ENCODE measurements around the gene DVL1.

Gene DVL1

GRCh38 chr1:1297802-1298424 is 51.3 kb downstream of the DVL1 start:
- no peak for DNase-seq (ENCODE audit: low read depth)
- peaks cover 9% of the 10 kb centered on the region for H3K36me3 ChIP-seq (ENCODE audit: control insufficient read depth, insufficient read depth, low read length, severe bottlenecking)
- H3K9me3 ChIP-seq (ENCODE audit: control insufficient read depth, low read length) = no peaks in the 10 kb centered on the region
- no peak overlapping the region for H3K4me3 ChIP-seq (ENCODE audit: low read length)
- no peak overlapping the region for H3K9ac ChIP-seq (ENCODE audit: low read length)
- H3K27me3 ChIP-seq (replicated peaks; ENCODE audit: control insufficient read depth, insufficient read depth, low read length) = no peaks in the 10 kb centered on the region
- H3K4me1 ChIP-seq (ENCODE audit: control insufficient read depth, insufficient read depth, low read length) = no peaks in the 10 kb centered on the region

GRCh38 chr1:1296070-1297061 is 52.9 kb downstream of the DVL1 start:
- Histone ChIP-seq H3K36me3 (ENCODE audit: control insufficient read depth, insufficient read depth, low read length, severe bottlenecking) (peaks cover 9% of the 10 kb centered on the region), H3K4me1 (ENCODE audit: control insufficient read depth, insufficient read depth, low read length) (no peaks in the 10 kb centered on the region), H3K9ac (ENCODE audit: low read length) (no peak overlapping the region), H3K9me3 (ENCODE audit: control insufficient read depth, low read length) (no peaks in the 10 kb centered on the region), H3K27me3 (replicated peaks; ENCODE audit: control insufficient read depth, insufficient read depth, low read length) (no peaks in the 10 kb centered on the region), H3K4me3 (ENCODE audit: low read length) (no peak overlapping the region)
- no peak for DNase-seq (ENCODE audit: low read depth)

- Histone ChIP-seq H3K9me3 (ENCODE audit: control insufficient read depth, low read length) (no peaks in the 10 kb centered on the region), H3K4me3 (ENCODE audit: low read length) (no peak overlapping the region), H3K4me1 (ENCODE audit: control insufficient read depth, insufficient read depth, low read length) (no peaks in the 10 kb centered on the region), H3K9ac (ENCODE audit: low read length) (no peak overlapping the region), H3K36me3 (ENCODE audit: control insufficient read depth, insufficient read depth, low read length, severe bottlenecking) (peaks cover 9% of the 10 kb centered on the region), H3K27me3 (replicated peaks; ENCODE audit: control insufficient read depth, insufficient read depth, low read length) (peaks cover 3% of the 10 kb centered on the region)
- DNase-seq (ENCODE audit: low read depth) = no peak
These were observed 53.9 kb downstream of the DVL1 start for GRCh38 chr1:1295154-1295923.

GRCh38 chr1:1294250-1294890 is 54.8 kb downstream of the DVL1 start:
- H3K9me3 ChIP-seq (ENCODE audit: control insufficient read depth, low read length) = no peaks in the 10 kb centered on the region
- H3K36me3 ChIP-seq (ENCODE audit: control insufficient read depth, insufficient read depth, low read length, severe bottlenecking) = peaks cover 9% of the 10 kb centered on the region
- no peak overlapping the region for H3K9ac ChIP-seq (ENCODE audit: low read length)
- no peak overlapping the region for H3K4me3 ChIP-seq (ENCODE audit: low read length)
- H3K4me1 ChIP-seq (ENCODE audit: control insufficient read depth, insufficient read depth, low read length) = no peaks in the 10 kb centered on the region
- H3K27me3 ChIP-seq (replicated peaks; ENCODE audit: control insufficient read depth, insufficient read depth, low read length) = peaks cover 3% of the 10 kb centered on the region
- DNase-seq (ENCODE audit: low read depth) = no peak

- DNase-seq (ENCODE audit: low read depth) = no peak
These were observed 55.7 kb downstream of the DVL1 start for GRCh38 chr1:1293263-1294249.

GRCh38 chr1:1292851-1293250 is 56.4 kb downstream of the DVL1 start:
- H3K4me1 ChIP-seq (ENCODE audit: control insufficient read depth, insufficient read depth, low read length) = no peaks in the 10 kb centered on the region
- no peak for DNase-seq (ENCODE audit: low read depth)
- peaks cover 9% of the 10 kb centered on the region for H3K36me3 ChIP-seq (ENCODE audit: control insufficient read depth, insufficient read depth, low read length, severe bottlenecking)

More at GRCh38 chr1:1293263-1294249, 55.7 kb downstream of the DVL1 start:
- no peak overlapping the region for H3K4me3 ChIP-seq (ENCODE audit: low read length)
- H3K9ac ChIP-seq (ENCODE audit: low read length) = no peak overlapping the region
- no peaks in the 10 kb centered on the region for H3K4me1 ChIP-seq (ENCODE audit: control insufficient read depth, insufficient read depth, low read length)
- H3K36me3 ChIP-seq (ENCODE audit: control insufficient read depth, insufficient read depth, low read length, severe bottlenecking) = peaks cover 9% of the 10 kb centered on the region
- peaks cover 3% of the 10 kb centered on the region for H3K27me3 ChIP-seq (replicated peaks; ENCODE audit: control insufficient read depth, insufficient read depth, low read length)
- H3K9me3 ChIP-seq (ENCODE audit: control insufficient read depth, low read length) = no peaks in the 10 kb centered on the region

GRCh38 chr1:1292442-1292779 is 56.8 kb downstream of the DVL1 start:
- Histone ChIP-seq H3K9ac (ENCODE audit: low read length) (no peak overlapping the region), H3K4me3 (ENCODE audit: low read length) (no peak overlapping the region), H3K27me3 (replicated peaks; ENCODE audit: control insufficient read depth, insufficient read depth, low read length) (peaks cover 3% of the 10 kb centered on the region), H3K4me1 (ENCODE audit: control insufficient read depth, insufficient read depth, low read length) (no peaks in the 10 kb centered on the region), H3K36me3 (ENCODE audit: control insufficient read depth, insufficient read depth, low read length, severe bottlenecking) (peaks cover 7% of the 10 kb centered on the region), H3K9me3 (ENCODE audit: control insufficient read depth, low read length) (no peaks in the 10 kb centered on the region)
- DNase-seq (ENCODE audit: low read depth) = no peak

More at GRCh38 chr1:1292851-1293250, 56.4 kb downstream of the DVL1 start:
- Histone ChIP-seq H3K9ac (ENCODE audit: low read length) (no peak overlapping the region), H3K9me3 (ENCODE audit: control insufficient read depth, low read length) (no peaks in the 10 kb centered on the region), H3K4me3 (ENCODE audit: low read length) (no peak overlapping the region), H3K27me3 (replicated peaks; ENCODE audit: control insufficient read depth, insufficient read depth, low read length) (peaks cover 3% of the 10 kb centered on the region)

GRCh38 chr1:1291548-1292441 is 57.4 kb downstream of the DVL1 start:
- Histone ChIP-seq H3K36me3 (ENCODE audit: control insufficient read depth, insufficient read depth, low read length, severe bottlenecking) (peaks cover 7% of the 10 kb centered on the region), H3K9me3 (ENCODE audit: control insufficient read depth, low read length) (no peaks in the 10 kb centered on the region), H3K27me3 (replicated peaks; ENCODE audit: control insufficient read depth, insufficient read depth, low read length) (peaks cover 8% of the 10 kb centered on the region), H3K4me3 (ENCODE audit: low read length) (no peak overlapping the region), H3K4me1 (ENCODE audit: control insufficient read depth, insufficient read depth, low read length) (no peaks in the 10 kb centered on the region), H3K9ac (ENCODE audit: low read length) (no peak overlapping the region)
- peak; percentile 49 for DNase-seq (ENCODE audit: low read depth)

GRCh38 chr1:1291023-1291528 is 58.1 kb downstream of the DVL1 start:
- no peaks in the 10 kb centered on the region for H3K9me3 ChIP-seq (ENCODE audit: control insufficient read depth, low read length)
- H3K4me3 ChIP-seq (ENCODE audit: low read length) = no peak overlapping the region
- peaks cover 11% of the 10 kb centered on the region for H3K27me3 ChIP-seq (replicated peaks; ENCODE audit: control insufficient read depth, insufficient read depth, low read length)
- no peak overlapping the region for H3K9ac ChIP-seq (ENCODE audit: low read length)
- DNase-seq (ENCODE audit: low read depth) = no peak
- no peaks in the 10 kb centered on the region for H3K4me1 ChIP-seq (ENCODE audit: control insufficient read depth, insufficient read depth, low read length)
- H3K36me3 ChIP-seq (ENCODE audit: control insufficient read depth, insufficient read depth, low read length, severe bottlenecking) = peaks cover 7% of the 10 kb centered on the region
